IPS-11a (cell line): ENCODE measurements around the gene SH2D2A.
A peak's percentile ranks its signal among the peaks of the same experiment; 100 is the strongest.

Experiments used
- H3K4me3 ChIP-seq: one replicate; pipeline ENCODE4 v1.5.1; 2013; ENCODE audit warnings: low read depth, low read length, control low read depth

Gene SH2D2A

DNA sequence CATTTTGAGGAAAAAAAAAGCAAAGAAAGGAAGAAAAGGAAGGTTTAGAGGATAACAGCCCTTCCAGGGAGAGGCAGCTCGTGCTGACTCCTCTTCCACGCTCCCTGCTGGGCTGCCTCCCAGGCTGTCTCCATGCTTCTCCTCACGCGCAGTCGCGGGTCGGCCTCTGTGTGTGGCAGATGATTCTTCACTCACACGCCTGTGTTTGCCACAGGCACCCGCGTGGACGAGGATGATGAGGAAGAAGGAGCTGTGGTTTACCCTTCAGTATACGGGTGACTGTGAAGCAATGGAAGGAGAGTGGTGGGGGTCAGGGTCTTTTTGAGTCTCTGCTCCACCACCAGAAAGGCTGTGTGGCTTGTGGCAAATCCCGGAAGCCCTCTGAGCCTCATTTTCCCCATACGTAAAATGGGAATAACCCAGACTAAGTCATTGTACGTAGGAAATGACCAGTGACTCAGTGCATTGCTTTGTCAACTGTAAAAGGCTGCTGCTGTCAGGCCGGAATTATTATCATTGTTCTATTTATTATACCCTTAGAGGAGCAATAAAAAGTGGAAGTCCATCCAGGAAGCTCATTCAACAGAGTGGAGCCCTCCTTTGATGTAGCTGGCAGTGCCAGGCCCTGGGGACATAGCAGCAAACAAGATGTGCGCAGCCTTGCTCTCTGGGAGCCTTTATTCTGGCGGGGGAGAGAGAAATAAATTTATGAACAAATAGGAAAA, 11.9 kb upstream of the SH2D2A start:
- H3K4me3 ChIP-seq = no peak overlapping the region

DNA sequence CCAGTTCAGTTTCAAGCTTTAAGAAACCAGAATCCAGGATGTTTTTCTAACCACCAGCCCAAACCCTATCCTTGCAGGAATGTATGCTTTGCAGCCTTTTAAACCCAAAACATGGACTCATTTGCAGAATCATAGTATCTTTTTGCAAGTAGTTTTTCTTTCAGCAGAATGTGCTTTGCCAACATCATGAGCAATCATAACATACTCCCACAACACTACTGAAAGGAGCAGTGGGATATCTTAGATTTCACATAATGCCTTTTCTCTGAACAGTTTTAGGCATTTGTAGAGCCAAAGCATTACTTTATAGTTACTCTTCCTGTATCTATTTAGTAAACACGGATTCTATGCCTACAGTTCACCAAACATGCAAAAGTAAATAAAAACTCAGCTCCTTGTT, 10.0 kb upstream of the SH2D2A start:
- H3K4me3 ChIP-seq = no peak overlapping the region

DNA sequence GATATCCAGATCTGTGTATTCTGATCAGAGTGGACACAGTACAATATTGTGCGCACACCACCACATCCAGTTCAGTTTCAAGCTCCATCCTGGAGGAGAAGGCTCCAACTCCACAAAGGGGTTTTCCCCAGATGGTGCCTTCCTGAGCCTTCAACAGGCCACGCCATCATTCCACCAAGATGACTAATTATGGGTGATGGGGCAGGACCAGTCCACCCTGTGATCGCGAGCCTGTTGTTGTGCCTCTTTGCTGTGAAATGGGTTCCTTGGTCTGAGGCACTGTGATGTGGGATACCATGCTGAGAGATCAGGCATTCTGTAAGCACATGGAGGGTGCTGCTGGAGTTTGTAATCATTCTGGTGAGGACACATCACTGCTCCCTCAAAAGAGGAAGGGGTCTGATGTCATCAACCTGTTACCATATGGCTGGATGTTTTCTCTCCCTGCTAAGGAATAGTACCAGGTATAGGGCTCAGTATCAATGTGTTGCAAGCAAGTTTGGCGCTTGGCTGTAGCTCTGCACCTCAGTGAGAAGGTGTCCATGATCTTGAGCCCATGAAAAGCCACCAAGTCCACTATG, 6.7 kb upstream of the SH2D2A start:
- H3K4me3 ChIP-seq = no peak overlapping the region

DNA sequence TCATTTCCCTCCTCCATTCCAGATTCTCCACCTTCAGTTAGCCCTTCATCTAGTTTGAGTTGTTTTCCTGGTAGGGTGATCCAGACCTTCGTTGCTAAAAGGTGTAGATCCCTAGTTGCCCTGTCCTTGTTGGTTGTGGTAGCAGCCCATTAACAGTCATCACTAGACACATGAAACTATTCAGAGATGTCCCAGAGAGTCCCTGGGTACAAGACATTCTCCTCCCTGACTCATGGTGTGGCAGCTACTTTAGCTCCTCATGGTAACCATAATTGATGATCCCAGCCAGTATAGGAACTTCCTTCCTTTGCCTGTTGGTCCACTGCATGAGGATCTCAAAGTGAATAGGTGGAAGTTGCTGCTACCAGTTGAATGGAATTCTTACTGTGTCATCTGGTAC, 6.0 kb upstream of the SH2D2A start:
- H3K4me3 ChIP-seq = no peak overlapping the region

DNA sequence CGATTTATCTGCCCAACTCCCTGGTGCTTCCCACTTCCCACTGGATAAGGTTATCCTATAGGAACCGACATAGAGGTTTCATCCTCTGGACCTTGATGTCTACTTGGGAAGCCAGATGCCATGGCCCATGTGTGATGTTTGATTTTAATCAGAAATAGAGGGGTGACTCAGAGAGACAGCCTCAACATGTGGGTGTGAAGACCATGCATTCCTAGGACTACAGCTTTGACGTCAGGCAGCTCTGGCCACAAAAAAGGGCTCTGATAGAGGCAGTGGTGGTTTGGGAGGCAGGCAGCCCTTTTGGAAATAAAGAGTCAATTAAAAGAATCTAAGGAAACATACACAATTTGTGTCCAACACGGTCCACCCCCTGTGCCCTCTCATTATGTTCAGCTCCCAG, 5.2 kb upstream of the SH2D2A start:
- H3K4me3 ChIP-seq = no peak overlapping the region

DNA sequence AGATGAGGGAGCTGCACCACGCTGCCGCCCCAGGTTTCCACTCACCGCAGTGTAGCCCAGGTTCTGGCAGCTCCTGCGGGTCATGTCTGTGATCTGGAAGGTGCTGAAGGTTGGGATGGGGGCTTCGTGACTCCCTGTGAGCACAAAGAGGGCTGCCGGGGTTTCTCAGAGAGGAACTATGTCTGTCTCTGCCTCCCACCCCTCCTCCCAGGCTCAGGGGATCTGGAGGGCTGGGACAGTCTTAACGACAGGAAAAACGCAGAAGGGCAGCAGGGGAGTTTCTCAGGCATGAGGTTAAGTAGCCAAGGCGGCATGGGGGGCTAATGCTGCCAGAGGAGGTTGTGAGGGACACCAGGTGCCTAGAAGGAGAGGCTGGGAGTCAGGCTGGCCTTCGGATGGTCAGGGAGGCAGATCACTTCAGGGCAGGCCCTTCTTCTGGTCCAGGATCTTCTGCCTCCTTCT, 656 bp downstream of the SH2D2A start:
- H3K4me3 ChIP-seq = no peak overlapping the region

DNA sequence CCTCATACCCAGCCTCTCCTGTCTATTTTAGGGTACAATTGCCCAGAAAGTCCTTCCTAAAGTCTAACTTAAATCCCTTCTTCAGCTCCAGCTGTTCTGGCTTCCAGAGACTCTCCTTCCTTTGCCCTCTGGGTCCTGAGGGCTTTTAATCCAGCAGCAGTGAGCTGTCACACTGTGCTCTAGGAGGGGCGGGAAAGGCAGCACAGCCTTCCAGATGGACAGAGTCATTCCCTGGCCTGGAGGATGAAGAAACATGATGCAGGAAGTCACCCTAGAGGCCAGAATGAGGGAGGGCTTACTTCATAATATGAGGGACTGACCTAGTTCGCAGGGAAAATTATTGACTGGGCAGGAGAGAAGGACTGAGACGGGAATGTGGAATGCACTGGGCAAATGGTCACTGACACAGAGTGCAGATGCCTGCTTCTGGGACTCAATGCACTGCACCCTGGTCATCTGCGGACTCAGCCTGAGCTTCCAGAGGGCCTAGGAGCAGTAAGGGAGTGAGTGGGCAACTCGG, 1.3 kb downstream of the SH2D2A start:
- H3K4me3 ChIP-seq = no peak overlapping the region

DNA sequence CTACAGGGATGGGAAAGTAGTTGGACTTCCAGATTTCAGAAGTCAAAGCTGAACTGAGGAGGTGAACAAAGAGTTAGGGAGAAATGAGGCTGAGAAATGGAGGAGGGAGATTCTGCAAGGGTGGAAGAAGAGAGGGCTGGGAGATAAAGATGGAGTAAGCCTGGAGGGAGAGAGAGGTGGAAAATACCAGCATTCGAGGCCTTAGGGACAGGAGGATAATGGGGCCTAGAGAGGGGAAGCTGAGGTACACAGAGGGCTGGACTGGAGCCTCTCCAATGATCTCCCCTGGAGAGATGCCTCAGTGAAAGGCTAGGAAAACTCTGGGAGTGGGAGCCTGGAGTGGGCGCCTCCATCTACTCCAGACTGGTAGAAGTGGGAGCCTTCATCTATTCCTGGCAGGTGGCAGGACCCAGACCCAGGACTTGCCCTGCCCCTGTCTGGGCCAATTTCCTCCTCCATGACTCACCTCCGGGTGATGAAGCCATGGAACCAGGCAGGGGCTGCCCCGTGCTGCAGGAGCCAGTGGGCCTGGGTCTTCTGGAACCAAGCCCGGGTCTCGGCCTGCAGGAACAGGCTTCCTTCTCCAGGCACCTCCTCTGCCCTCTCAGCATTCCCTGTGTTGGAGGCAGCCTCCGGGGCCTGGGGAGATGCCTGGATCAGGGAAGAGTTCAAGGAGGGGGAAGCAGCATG, 1.9 kb downstream of the SH2D2A start:
- no peak overlapping the region for H3K4me3 ChIP-seq

DNA sequence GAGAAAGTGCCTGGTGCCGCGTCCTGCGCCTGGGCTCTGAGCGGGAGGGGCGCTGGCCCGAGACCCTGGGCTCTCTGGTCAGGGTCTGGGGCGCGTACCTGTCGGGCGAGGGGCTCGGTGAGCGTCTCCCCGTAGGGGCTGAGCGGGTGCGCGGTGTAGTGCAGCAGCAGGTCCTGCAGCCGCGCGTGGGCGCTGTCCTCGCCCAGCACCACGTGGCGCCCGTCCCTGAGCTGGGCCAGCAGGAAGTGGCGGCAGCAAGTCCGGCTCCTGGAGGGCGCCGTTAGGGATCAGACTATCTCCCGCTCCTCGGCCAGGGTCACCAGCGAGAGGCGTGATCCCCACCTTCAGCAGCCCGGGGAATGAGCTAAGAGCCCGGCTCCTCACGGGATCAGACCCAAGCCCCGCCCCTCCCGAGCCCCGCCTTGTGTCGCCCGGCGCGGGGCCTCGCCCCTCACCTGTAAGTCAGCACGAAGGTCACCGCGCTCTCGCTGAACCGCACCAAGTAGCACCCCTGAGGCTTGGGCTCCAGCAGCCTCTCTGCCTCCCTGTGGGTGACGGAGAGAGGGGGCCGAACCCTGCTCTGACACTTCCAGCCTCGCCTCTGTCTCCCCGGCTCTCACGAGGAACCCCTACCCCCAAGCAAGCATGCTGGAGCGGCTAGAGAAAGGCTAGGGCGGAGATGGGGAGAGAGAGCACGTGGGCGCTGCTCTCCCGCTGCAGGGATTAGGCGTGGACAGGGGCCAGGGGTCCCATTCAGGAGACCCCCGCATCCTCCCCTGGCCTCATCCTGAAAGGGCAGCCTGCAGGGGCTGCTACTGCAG, 2.7 kb downstream of the SH2D2A start:
- H3K4me3 ChIP-seq = peak overlapping the region; percentile 21

DNA sequence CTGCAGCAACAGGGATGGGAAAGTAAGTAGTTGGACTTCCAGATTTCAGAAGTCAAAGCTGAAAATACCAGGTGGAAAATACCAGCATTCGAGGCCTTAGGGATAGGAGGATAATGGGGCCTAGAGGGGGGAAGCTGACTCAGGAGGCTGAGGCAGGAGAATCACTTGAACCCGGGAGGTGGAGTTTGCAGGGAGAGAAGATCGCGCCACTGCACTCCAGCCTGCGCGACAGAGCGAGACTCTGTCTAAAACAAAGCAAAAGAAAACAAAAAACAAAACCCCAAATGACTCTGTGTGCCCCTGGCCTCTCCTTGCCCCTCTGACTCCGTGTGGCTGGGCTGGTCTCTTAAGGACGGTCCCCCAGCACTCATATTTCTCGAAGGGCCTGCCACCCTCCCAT, 3.4 kb downstream of the SH2D2A start:
- peak overlapping the region; percentile 21 for H3K4me3 ChIP-seq

DNA sequence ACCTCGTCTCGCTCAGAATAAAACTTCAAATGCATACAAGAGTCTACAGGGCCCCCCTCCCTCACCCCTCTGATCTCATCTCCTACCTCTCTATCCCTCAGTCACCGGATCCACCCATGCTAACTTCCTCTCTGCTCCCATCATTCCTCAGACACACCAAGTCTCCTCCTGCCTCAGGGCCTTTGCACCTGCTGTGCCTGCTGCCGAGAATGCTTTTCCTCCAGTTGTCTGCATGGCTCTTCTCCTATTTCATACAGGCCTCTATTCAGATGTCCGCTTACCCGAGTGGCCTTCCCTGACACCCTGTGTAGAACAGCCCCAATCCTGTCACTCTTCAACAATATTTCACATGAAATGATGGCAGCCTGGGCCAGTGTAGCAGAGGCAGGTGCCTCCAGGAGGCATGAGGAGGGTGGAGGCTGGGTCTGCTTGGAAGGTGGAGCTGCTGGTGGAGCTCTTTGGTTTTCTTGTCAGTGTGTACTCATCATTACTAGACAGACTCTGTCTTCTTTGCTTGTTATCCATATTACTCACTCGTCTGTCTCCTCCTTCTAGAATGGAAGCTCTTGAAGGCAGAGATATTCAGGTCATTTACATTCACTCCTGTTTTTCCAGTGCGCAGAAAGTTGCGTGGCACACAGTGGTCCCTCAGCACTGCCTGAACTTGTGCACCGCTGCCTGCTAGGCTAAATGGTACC, 4.2 kb downstream of the SH2D2A start:
- H3K4me3 ChIP-seq = no peak overlapping the region

DNA sequence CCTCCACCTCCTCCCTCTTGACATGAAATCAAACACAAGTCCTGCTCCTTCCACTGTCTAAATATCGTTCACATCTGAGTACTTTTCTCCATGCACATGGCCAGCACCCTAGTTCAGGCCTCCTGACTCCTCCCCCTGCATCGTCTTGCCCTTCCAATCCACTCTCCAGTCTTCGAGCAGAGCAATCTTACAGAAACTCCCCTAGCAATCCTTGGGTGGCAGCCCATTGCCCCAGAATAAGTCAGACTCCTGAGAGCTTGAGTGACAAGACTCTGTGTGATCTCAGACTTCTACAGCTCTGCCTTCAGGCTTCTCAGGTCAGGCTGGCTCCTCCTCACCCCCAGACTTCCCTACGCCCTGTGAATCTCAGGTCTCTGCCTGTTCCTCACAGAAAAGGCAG, 5.5 kb downstream of the SH2D2A start:
- no peak overlapping the region for H3K4me3 ChIP-seq

DNA sequence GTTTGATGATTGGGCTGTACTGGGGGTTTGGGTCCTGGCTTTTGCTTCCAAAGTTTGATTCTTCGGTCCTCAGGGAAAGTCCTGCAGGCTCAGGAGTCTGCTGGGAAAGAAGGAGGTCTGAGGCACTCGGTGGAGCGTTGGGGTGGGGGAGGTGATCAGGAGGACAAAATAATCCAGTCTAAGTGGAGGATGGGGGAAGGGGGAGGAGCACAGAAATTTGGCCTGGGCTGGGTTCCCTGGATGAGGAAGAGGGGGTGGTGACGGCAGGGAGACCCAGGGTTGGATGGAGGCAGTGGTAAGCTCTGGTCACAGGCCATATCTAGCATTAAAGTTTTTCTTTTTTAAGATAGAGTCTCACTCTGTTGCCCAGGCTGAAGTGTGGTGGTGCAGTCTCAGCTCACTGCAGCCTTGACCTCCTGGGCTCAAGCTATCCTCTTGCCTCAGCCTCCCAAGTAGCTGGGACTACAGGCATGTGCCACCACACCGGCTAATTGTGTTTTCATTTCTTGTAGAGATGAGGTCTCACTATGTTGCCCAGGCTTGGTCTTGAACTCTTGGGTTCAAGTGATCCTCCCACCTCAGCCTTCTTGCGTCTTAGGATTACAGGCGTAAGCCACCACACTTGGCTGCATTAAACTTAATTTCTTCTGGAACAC, 6.8 kb downstream of the SH2D2A start:
- H3K4me3 ChIP-seq = no peak overlapping the region

DNA sequence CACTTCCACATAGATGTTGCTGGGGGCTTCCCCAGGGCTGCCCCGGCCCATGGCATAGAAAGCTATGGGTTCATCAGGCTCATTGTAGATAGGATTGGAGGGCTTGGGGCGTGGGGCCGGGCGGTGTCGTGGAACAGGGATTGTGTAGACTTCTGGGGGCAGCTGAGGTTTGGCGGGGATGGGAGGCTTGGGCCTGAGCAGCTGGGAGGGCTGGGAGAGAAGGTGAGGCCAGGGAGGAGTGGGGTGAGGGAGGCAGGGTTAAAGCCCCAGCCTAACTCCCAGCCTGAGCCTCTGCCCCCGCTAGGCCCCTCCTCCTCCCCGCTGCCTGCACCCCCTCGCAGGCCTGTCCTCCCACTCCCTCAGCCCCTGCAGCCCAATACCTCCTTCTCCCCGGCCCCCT, 7.4 kb downstream of the SH2D2A start:
- no peak overlapping the region for H3K4me3 ChIP-seq

DNA sequence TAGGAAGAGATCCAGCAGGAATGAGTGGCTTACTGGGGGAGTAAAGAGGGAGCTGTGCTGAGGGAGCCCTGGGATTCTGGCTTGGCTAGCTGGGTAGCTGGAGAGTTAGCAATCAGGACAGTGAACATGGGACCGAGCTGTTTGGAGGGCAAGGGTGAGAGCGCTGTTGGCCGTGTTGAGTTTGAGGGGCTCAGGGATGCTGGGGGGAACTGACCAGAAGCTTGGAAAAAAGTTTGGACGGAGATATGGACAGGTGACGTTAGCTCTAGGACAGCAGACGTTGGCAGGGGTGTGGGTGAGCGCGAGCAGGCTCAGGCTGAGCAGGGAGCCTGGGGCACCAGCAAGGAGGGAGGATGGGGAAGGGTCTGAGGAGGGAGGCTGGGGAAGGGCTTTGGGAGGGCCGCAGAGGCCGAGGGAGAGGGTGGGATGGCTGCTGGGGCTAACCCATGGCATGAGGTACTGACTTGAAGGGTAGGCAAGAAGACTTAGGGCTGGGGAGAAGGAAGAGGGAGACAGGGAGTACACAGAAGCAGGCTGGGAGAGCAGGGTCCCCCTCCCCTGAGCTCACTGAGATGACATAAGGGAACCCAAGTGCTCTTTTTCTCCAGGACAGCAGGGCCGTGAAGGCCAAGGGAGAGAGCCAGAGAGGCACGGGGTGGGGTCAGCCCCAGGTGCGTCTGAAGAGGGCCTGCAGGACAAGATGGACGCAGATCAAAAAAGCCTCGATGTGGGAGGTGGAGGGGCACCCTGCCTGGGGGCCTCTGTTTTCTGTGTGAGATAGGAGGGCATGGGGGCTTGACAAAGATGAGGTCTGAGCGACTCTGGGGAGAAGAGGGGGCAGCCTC, 8.2 kb downstream of the SH2D2A start:
- H3K4me3 ChIP-seq = no peak overlapping the region

DNA sequence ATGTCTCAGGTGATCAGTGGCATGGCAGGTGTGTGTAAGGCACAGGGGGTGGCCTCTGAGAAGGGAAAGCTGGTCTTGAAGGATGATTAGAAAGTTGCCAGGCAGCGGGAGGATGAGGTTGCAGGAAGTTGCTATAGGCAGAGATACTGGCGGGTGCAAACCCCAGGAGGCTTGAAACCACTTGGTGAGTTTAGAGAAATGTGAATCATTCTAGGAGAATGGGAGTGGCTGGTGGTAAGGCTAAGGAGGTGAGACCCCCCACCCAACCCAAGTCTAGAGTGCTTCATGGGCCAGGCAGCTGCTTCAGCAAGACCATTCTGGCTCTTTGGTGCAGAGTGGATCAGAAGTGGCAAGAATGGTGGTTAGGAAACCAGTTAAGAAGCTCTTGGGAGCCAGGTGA, 9.0 kb downstream of the SH2D2A start:
- H3K4me3 ChIP-seq = no peak overlapping the region

DNA sequence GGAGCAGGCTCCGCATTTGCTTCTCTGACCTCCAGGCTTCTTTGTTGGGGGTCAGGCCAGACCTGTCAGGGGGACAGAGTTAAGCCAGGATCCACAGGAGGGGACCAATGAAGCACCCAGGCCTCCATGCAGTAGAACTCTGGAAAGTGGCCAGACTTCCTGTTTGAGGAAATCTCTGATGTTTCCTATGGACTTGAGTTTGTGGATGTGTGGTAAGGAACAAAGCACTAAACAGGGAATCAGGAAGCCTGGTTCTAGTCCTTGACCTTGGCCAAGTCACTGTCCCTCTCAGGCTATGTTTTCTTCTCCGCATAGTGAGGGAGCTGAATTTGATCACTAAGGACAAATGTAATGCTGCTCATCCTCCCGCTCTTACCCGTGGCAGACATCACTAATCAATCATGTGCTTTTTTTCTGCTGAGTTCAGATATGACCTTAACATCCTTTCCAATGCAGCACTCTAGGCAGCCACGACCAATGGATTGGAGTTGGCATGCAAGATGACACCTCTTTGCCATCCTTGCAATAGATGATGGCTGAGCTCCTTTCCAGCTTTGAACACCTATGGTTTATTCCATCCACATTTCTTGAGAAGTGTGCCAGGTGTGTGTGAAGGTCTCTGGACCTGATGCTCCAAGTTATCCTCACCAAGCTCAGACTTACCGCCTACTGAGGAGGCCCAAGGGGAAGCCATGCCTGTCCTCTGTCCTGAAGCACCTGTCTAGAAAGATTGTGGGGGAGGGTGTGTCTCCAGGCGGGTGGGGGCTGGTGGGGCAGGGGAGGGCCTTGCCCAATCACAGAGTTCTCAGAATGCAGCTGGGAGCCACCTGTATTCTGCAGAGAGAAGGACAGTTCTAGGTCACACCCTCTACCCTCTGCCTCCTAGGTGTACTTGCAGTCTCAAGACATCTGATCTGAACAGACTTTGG, 9.9 kb downstream of the SH2D2A start:
- H3K4me3 ChIP-seq = no peak overlapping the region
